OCI-LY1 (cell line): ENCODE results near the gene MDFIC.

Experiments
- H2AFZ ChIP-seq: fragments of 200-600 bp; sonication (generic), shearing (Covaris generic); 2 replicates; pipeline ENCODE4 v1.6.0; 2014; ENCODE audit warnings: antibody characterized with exemption, mild to moderate bottlenecking, low read length
- H3F3A ChIP-seq: fragments of 200-600 bp; sonication (generic), shearing (Covaris generic); 2 replicates; pipeline ENCODE4 v1.6.0; 2014; ENCODE audit warnings: mild to moderate bottlenecking, antibody characterized with exemption, low read length, moderate library complexity; ENCODE audit not compliant: insufficient read depth
- H3K27ac ChIP-seq: fragments of 200-600 bp; sonication (generic); 2 replicates; pipeline ENCODE4 v1.5.1; 2014; ENCODE audit warnings: low read length, mixed run types, mild to moderate bottlenecking, low read depth; ENCODE audit not compliant: poor library complexity, severe bottlenecking
- H3K27me3 ChIP-seq: fragments of 200-600 bp; sonication (generic); 2 replicates; pipeline ENCODE4 v1.6.0; 2014; ENCODE audit warnings: antibody characterized with exemption, mild to moderate bottlenecking, low read length, moderate library complexity; ENCODE audit not compliant: insufficient read depth
- H3K36me3 ChIP-seq: fragments of 200-600 bp; sonication (generic); 2 replicates; pipeline ENCODE4 v1.6.1; 2014; ENCODE audit warnings: mild to moderate bottlenecking, antibody characterized with exemption, low read length, moderate library complexity, mixed read lengths; ENCODE audit not compliant: insufficient read depth
- H3K4me1 ChIP-seq: fragments of 200-600 bp; sonication (generic); 2 replicates; pipeline ENCODE4 v1.5.1; 2014; ENCODE audit warnings: mild to moderate bottlenecking, low read length, moderate library complexity; ENCODE audit not compliant: insufficient read depth, severe bottlenecking
- H3K4me2 ChIP-seq: fragments of 200-600 bp; sonication (generic), shearing (Covaris generic); 2 replicates; pipeline ENCODE4 v1.6.1; 2014; ENCODE audit warnings: low read length
- H3K4me3 ChIP-seq: fragments of 200-600 bp; sonication (generic); 2 replicates; pipeline ENCODE4 v1.5.1; 2014; ENCODE audit warnings: low read length, low read depth, mild to moderate bottlenecking, mixed read lengths; ENCODE audit not compliant: poor library complexity, severe bottlenecking
- H3K79me2 ChIP-seq: fragments of 200-600 bp; shearing (Covaris generic); 2 replicates; pipeline ENCODE4 v1.6.1; 2016; ENCODE audit warnings: mixed run types, low read length, mixed read lengths; ENCODE audit not compliant: insufficient read depth
- H3K9ac ChIP-seq: fragments of 200-600 bp; sonication (generic), shearing (Covaris generic); 2 replicates; pipeline ENCODE4 v1.6.1; 2014; ENCODE audit warnings: mild to moderate bottlenecking, low read length, mixed read lengths
- H3K9me2 ChIP-seq: fragments of 200-600 bp; sonication (generic), shearing (Covaris generic); 2 replicates; pipeline ENCODE4 v1.6.1; 2014; ENCODE audit warnings: low read depth, mild to moderate bottlenecking, low read length, mixed read lengths
- H3K9me3 ChIP-seq: fragments of 200-600 bp; shearing (Covaris generic); 2 replicates; pipeline ENCODE4 v1.6.1; 2014; ENCODE audit warnings: low read length, mixed read lengths
- H4K20me1 ChIP-seq: fragments of 200-600 bp; sonication (generic), shearing (Covaris generic); 2 replicates; pipeline ENCODE4 v1.6.0; 2016; ENCODE audit warnings: mild to moderate bottlenecking, low read length; ENCODE audit not compliant: insufficient read depth
- CTCF ChIP-seq: fragments of 200-600 bp; sonication (generic), shearing (Covaris generic); IDR thresholded peaks from 2 replicates; pipeline ENCODE4 v1.5.1; 2017; ENCODE audit warnings: mild to moderate bottlenecking, antibody characterized with exemption, low read length, moderate library complexity, mixed read lengths
- EZH2 ChIP-seq: fragments of 200-600 bp; sonication (generic), shearing (Covaris generic); IDR thresholded peaks from 2 replicates; pipeline ENCODE4 v1.8.0; 2017; ENCODE audit warnings: borderline replicate concordance, mixed run types, mild to moderate bottlenecking, antibody characterized with exemption, low read length, moderate library complexity, mixed read lengths

Gene MDFIC

DNA sequence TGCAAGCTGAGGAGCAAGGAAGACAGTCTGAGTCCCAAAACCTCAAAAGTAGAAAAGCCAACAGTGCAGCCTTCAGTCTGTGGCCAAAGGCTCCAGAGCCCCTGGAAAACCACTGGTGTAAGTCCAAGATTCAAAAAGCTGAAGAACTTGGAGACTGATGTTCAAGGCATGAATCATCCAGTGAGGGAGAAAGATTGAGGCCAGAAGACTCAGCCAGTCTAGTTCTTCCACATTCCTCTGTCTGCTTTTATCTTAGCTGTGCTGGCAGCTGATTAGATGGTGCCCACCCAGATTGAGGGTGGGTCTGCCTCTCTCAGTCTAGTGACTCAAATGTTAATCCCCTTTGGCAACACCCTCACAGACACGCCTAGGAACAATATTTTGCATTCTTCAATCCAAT is 20.1 kb upstream of the MDFIC start:
- Histone ChIP-seq H3K79me2 (no peaks in the 10 kb centered on the region), H3K4me3 (no peak overlapping the region), H3K27ac (no peak overlapping the region), H3K4me1 (no peaks in the 10 kb centered on the region), H3K27me3 (no peaks in the 10 kb centered on the region), H4K20me1 (no peaks in the 10 kb centered on the region), H3K36me3 (no peaks in the 10 kb centered on the region), H3K9ac (no peak overlapping the region), H3K9me3 (no peaks in the 10 kb centered on the region), H3F3A (no peaks in the 10 kb centered on the region), H3K9me2 (no peaks in the 10 kb centered on the region), H2AFZ (no peak overlapping the region), H3K4me2 (no peak overlapping the region)
- no peak for TF ChIP-seq EZH2

- Histone ChIP-seq H3K4me2 (no peak overlapping the region), H2AFZ (no peak overlapping the region), H3K27me3 (no peaks in the 10 kb centered on the region), H3F3A (no peaks in the 10 kb centered on the region), H3K36me3 (no peaks in the 10 kb centered on the region), H4K20me1 (no peaks in the 10 kb centered on the region), H3K4me1 (no peaks in the 10 kb centered on the region), H3K4me3 (no peak overlapping the region), H3K9me3 (no peaks in the 10 kb centered on the region), H3K79me2 (no peaks in the 10 kb centered on the region), H3K27ac (no peak overlapping the region), H3K9me2 (no peaks in the 10 kb centered on the region), H3K9ac (no peak overlapping the region)
- no peak for TF ChIP-seq CTCF
- TF ChIP-seq EZH2: no peak
Measured at GRCh38 chr7:114903131-114903530, 18.8 kb upstream of the MDFIC start.

DNA sequence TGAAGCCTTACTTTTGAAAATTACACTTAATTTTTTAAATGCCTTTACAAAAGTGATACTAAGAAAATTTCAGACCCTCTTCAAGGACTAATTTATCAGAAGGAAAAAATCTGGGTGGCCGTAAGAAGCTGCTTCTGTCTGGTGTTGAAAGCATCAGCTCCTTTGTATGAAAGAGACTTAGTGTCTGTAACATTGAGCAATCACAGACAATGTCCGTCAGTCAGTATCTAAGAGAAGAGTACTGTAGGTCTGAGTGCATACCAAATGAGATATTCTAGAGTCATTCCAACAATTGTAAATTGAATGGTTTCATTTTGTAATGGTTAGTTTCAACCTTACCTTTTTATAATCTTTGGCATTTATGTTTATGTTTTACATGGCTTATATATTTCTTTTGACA is 11.1 kb upstream of the MDFIC start:
- Histone ChIP-seq H3K9ac (no peak overlapping the region), H3K4me1 (no peaks in the 10 kb centered on the region), H4K20me1 (no peaks in the 10 kb centered on the region), H3K4me3 (no peak overlapping the region), H3K4me2 (no peak overlapping the region), H3K36me3 (no peaks in the 10 kb centered on the region), H3K27ac (no peak overlapping the region), H2AFZ (no peak overlapping the region), H3K27me3 (no peaks in the 10 kb centered on the region), H3K79me2 (no peaks in the 10 kb centered on the region), H3K9me3 (no peaks in the 10 kb centered on the region), H3K9me2 (no peaks in the 10 kb centered on the region), H3F3A (no peaks in the 10 kb centered on the region)
- no peak for TF ChIP-seq CTCF
- no peak for TF ChIP-seq EZH2

DNA sequence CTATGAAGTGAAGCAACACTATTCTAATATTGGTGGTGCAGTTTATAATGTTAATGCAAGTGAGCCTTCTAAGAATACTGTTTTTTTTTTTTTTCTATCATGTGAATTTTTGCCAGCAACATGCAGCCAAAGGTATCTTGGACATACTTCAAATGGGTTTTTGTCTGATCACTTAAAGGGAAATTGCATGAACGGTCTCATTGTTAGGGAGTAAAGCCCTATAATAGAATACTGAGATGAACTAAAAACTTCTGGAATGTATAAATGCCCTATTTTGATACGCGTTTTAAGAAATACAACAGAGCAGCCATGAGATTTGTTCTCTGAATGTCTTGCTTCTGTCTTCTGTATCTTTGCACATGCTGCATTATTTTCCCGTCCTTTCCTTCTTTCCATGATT is 10.5 kb upstream of the MDFIC start:
- Histone ChIP-seq H3K4me3 (no peak overlapping the region), H3K9ac (no peak overlapping the region), H4K20me1 (no peaks in the 10 kb centered on the region), H3K4me2 (no peak overlapping the region), H3K36me3 (no peaks in the 10 kb centered on the region), H3K27ac (no peak overlapping the region), H3K27me3 (no peaks in the 10 kb centered on the region), H3K4me1 (no peaks in the 10 kb centered on the region), H2AFZ (no peak overlapping the region), H3K79me2 (no peaks in the 10 kb centered on the region), H3F3A (no peaks in the 10 kb centered on the region), H3K9me2 (no peaks in the 10 kb centered on the region), H3K9me3 (no peaks in the 10 kb centered on the region)
- TF ChIP-seq EZH2: no peak
- no peak for TF ChIP-seq CTCF
